HEK293 (cell line): ENCODE data around the gene KXD1.
A peak's percentile ranks its signal among the peaks of the same experiment; 100 is the strongest.
"Not testable (repeated sequence)": the region's sequence is repeated elsewhere in the genome, so short reads cannot be mapped to it uniquely, and the experiment has no call there.

Experiments used
- CTCF ChIA-PET: fragments of 350-600 bp; formaldehyde crosslinking; extraction: SDS; loops from one replicate; lab custom pipeline; 2021; ENCODE audit warnings: antibody characterized with exemption; lab: Yijun Ruan, JAX
- POLR2A ChIA-PET: fragments of 300-600 bp; formaldehyde crosslinking; extraction: SDS; loops from one replicate; lab custom pipeline; 2020; ENCODE audit warnings: antibody characterized with exemption, inconsistent platforms; lab: Yijun Ruan, JAX
- H3K27ac ChIP-seq: fragments of 200-500 bp; sonication (Bioruptor generic); 2 replicates; pipeline ENCODE4 v1.5.1; 2014; ENCODE audit warnings: low read depth, low read length, control low read depth, inconsistent platforms; ENCODE audit errors: extremely low read depth
- H3K36me3 ChIP-seq, 2 experiments: fragments of 200-500 bp in 1 of 2; sonication (Bioruptor generic) in 1 of 2; 1 replicate in 1 of 2; 2 replicates in 1 of 2; pipeline ENCODE4 v1.5.1; 2014 to 2017; ENCODE audit warnings: inconsistent platforms in 2 of 2, low read length in 2 of 2; ENCODE audit not compliant: control insufficient read depth in 2 of 2, insufficient read depth in 1 of 2
- H3K4me1 ChIP-seq: fragments of 200-500 bp; sonication (Bioruptor generic); 2 replicates; pipeline ENCODE4 v1.5.1; 2014; ENCODE audit warnings: mild to moderate bottlenecking, low read length, inconsistent platforms; ENCODE audit not compliant: control insufficient read depth, insufficient read depth
- H3K4me3 ChIP-seq: 2 replicates; pipeline ENCODE4 v1.5.1; 2011; ENCODE audit warnings: low read depth, mild to moderate bottlenecking, control low read depth, low read length, moderate library complexity
- H3K9me3 ChIP-seq: fragments of 200-500 bp; sonication (Bioruptor generic); 2 replicates; pipeline ENCODE4 v1.5.1; 2014; ENCODE audit warnings: low read depth, low read length, inconsistent platforms; ENCODE audit not compliant: control insufficient read depth, insufficient read depth
- BCL11A ChIP-seq: fragments of 450-650 bp; formaldehyde crosslinking; IDR thresholded peaks from 2 replicates; pipeline ENCODE4 v1.5.1; 2016; ENCODE audit warnings: low read depth, missing biosample characterization, missing genetic modification characterization
- KLF16 ChIP-seq: fragments of 450-650 bp; formaldehyde crosslinking; IDR thresholded peaks from 2 replicates; pipeline ENCODE4 v1.5.1; 2017; ENCODE audit warnings: missing biosample characterization, missing genetic modification characterization
- YY1 ChIP-seq: fragments of 450-650 bp; formaldehyde crosslinking; IDR thresholded peaks from 2 replicates; pipeline ENCODE4 v1.5.1; 2018; ENCODE audit warnings: missing biosample characterization, missing genetic modification characterization
- YY2 ChIP-seq: fragments of 450-650 bp; formaldehyde crosslinking; IDR thresholded peaks from 2 replicates; pipeline ENCODE4 v1.5.1; 2016; ENCODE audit warnings: missing biosample characterization, missing genetic modification characterization
- ZNF121 ChIP-seq: fragments of 450-650 bp; formaldehyde crosslinking; IDR thresholded peaks from 2 replicates; pipeline ENCODE4 v1.5.1; 2016; ENCODE audit warnings: missing biosample characterization, missing genetic modification characterization
- ZNF24 ChIP-seq: fragments of 450-650 bp; formaldehyde crosslinking; IDR thresholded peaks from 2 replicates; pipeline ENCODE4 v1.5.1; 2016; ENCODE audit warnings: missing biosample characterization, missing genetic modification characterization
- ZNF341 ChIP-seq: fragments of 450-650 bp; formaldehyde crosslinking; IDR thresholded peaks from 2 replicates; pipeline ENCODE4; 2016; ENCODE audit warnings: low read depth, missing biosample characterization, missing genetic modification characterization
- ZNF501 ChIP-seq: fragments of 450-650 bp; formaldehyde crosslinking; IDR thresholded peaks from 2 replicates; pipeline ENCODE4 v1.5.1; 2016; ENCODE audit warnings: missing biosample characterization, missing genetic modification characterization
- ZNF600 ChIP-seq: fragments of 450-650 bp; formaldehyde crosslinking; IDR thresholded peaks from 2 replicates; pipeline ENCODE4 v1.5.1; 2016; ENCODE audit warnings: missing biosample characterization, missing genetic modification characterization
- ZNF664 ChIP-seq: fragments of 450-650 bp; formaldehyde crosslinking; IDR thresholded peaks from 2 replicates; pipeline ENCODE4 v1.5.1; 2016; ENCODE audit warnings: missing biosample characterization, missing genetic modification characterization
- ZNF76 ChIP-seq: fragments of 450-650 bp; formaldehyde crosslinking; IDR thresholded peaks from 2 replicates; pipeline ENCODE4; 2016; ENCODE audit warnings: low read depth, missing biosample characterization, missing genetic modification characterization, borderline replicate concordance
- ZNF785 ChIP-seq: fragments of 450-650 bp; formaldehyde crosslinking; IDR thresholded peaks from 2 replicates; pipeline ENCODE4 v1.5.1; 2016; ENCODE audit warnings: missing biosample characterization, missing genetic modification characterization
- ZSCAN16 ChIP-seq: fragments of 450-650 bp; formaldehyde crosslinking; IDR thresholded peaks from 2 replicates; pipeline ENCODE4 v1.5.1; 2016; ENCODE audit warnings: missing biosample characterization, missing genetic modification characterization
- TF ChIP-seq, protein P1 (sequence below): fragments of 450-650 bp; formaldehyde crosslinking; conservative IDR thresholded peaks from 2 replicates; pipeline ENCODE4 v1.5.1; 2016; ENCODE audit warnings: low read depth, missing biosample characterization, missing genetic modification characterization
- TF ChIP-seq, protein P2 (sequence below): fragments of 450-650 bp; formaldehyde crosslinking; IDR thresholded peaks from 2 replicates; pipeline ENCODE4 v1.5.1; 2016; ENCODE audit warnings: missing biosample characterization, missing genetic modification characterization
- TF ChIP-seq, protein P3 (sequence below): fragments of 450-650 bp; formaldehyde crosslinking; IDR thresholded peaks from 2 replicates; pipeline ENCODE4 v1.5.1; 2016; ENCODE audit warnings: missing biosample characterization, missing genetic modification characterization
- TF ChIP-seq, protein P4 (sequence below): fragments of 450-650 bp; formaldehyde crosslinking; IDR thresholded peaks from 2 replicates; pipeline ENCODE4 v1.5.1; 2016; ENCODE audit warnings: missing biosample characterization, missing genetic modification characterization
- TF ChIP-seq, protein P5 (sequence below): fragments of 450-650 bp; formaldehyde crosslinking; IDR thresholded peaks from 2 replicates; pipeline ENCODE4 v1.5.1; 2016; ENCODE audit warnings: missing biosample characterization, missing genetic modification characterization

Gene KXD1

DNA sequence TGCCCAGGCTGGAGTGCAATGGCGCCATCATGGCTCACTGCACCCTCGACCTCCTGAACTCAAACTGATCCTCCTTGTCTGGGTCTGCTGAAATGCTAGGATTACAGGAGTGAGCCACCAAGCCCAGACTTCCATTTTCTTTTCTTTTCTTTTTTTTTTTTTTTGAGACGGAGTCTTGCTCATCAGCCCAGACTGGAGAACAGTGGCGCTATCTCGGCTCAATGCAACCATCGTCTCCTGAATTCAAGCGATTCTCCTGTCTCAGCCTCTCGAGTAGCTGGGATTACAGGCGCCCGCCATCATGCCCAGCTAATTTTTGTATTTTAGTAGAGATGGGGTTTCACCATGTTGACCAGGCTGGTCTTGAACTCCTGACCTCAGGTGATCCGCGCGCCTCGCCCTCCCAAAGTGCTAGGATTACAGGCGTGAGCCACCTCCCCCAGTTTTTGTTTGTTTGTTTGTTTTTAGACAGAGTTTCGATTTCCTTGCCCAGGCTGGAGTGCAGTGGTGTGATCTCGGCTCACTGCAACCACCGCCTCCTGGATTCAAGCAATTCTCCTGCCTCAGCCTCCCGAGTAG, 34.7 kb upstream of the KXD1 start:
- H3K27ac ChIP-seq: 0 out of 2 replicates have a peak overlapping the region, but pooled peaks have one; percentile 25
- H3K4me3 ChIP-seq: peak overlapping the region; percentile 11; the same call in 1 of the 2 replicates
- H3K4me1 ChIP-seq, H3K9me3 ChIP-seq, H3K36me3 ChIP-seq: not testable (repeated sequence)
- ChIA-PET POLR2A (interaction anchor here (0.5 to 2.7 kb wide), 6 partner anchors 15 to 397 kb away, joined by 3 to 15 read pairs (median 4); partner anchors contain the start of genes COPE, DDX49, KXD1 and REX1BD), CTCF (interaction anchor here (0.6 to 1.2 kb wide), 5 partner anchors 20 to 168 kb away, joined by 3 to 4 read pairs (median 3); no protein-coding TSS in a partner anchor)
- TF ChIP-seq ZNF341 (tag by site-specific recombination) (0 out of 2 replicates have a peak, but pooled peaks have one; percentile 8), ZNF501 (tag by site-specific recombination) (0 out of 2 replicates have a peak, but pooled peaks have one; percentile 1), ZNF785 (0 out of 2 replicates have a peak, but pooled peaks have one; percentile 51), ZNF600 (tag by site-specific recombination) (0 out of 2 replicates have a peak, but pooled peaks have one; percentile 73), ZNF664 (tag by site-specific recombination) (0 out of 2 replicates have a peak, but pooled peaks have one; percentile 15), ZNF121 (tag by site-specific recombination) (peak; percentile 100), ZSCAN16 (0 out of 2 replicates have a peak, but pooled peaks have one; percentile 34), YY2 (tag by site-specific recombination) (peak; percentile 60), ZNF24 (0 out of 2 replicates have a peak, but pooled peaks have one; percentile 22), KLF16 (tag by site-specific recombination) (0 out of 2 replicates have a peak, but pooled peaks have one; percentile 4), ZNF76 (tag by site-specific recombination) (0 out of 2 replicates have a peak, but pooled peaks have one; percentile 6), YY1 (tag by site-specific recombination) (peak; percentile 74; the same call in 1 of the 2 replicates), BCL11A (0 out of 2 replicates have a peak, but pooled peaks have one; percentile 7)
- TF ChIP-seq, protein P1, sequence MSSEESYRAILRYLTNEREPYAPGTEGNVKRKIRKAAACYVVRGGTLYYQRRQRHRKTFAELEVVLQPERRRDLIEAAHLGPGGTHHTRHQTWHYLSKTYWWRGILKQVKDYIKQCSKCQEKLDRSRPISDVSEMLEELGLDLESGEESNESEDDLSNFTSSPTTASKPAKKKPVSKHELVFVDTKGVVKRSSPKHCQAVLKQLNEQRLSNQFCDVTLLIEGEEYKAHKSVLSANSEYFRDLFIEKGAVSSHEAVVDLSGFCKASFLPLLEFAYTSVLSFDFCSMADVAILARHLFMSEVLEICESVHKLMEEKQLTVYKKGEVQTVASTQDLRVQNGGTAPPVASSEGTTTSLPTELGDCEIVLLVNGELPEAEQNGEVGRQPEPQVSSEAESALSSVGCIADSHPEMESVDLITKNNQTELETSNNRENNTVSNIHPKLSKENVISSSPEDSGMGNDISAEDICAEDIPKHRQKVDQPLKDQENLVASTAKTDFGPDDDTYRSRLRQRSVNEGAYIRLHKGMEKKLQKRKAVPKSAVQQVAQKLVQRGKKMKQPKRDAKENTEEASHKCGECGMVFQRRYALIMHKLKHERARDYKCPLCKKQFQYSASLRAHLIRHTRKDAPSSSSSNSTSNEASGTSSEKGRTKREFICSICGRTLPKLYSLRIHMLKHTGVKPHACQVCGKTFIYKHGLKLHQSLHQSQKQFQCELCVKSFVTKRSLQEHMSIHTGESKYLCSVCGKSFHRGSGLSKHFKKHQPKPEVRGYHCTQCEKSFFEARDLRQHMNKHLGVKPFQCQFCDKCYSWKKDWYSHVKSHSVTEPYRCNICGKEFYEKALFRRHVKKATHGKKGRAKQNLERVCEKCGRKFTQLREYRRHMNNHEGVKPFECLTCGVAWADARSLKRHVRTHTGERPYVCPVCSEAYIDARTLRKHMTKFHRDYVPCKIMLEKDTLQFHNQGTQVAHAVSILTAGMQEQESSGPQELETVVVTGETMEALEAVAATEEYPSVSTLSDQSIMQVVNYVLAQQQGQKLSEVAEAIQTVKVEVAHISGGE (tag by site-specific recombination): 0 out of 2 replicates have a peak, but pooled peaks have one; percentile 8
- TF ChIP-seq, protein P2, sequence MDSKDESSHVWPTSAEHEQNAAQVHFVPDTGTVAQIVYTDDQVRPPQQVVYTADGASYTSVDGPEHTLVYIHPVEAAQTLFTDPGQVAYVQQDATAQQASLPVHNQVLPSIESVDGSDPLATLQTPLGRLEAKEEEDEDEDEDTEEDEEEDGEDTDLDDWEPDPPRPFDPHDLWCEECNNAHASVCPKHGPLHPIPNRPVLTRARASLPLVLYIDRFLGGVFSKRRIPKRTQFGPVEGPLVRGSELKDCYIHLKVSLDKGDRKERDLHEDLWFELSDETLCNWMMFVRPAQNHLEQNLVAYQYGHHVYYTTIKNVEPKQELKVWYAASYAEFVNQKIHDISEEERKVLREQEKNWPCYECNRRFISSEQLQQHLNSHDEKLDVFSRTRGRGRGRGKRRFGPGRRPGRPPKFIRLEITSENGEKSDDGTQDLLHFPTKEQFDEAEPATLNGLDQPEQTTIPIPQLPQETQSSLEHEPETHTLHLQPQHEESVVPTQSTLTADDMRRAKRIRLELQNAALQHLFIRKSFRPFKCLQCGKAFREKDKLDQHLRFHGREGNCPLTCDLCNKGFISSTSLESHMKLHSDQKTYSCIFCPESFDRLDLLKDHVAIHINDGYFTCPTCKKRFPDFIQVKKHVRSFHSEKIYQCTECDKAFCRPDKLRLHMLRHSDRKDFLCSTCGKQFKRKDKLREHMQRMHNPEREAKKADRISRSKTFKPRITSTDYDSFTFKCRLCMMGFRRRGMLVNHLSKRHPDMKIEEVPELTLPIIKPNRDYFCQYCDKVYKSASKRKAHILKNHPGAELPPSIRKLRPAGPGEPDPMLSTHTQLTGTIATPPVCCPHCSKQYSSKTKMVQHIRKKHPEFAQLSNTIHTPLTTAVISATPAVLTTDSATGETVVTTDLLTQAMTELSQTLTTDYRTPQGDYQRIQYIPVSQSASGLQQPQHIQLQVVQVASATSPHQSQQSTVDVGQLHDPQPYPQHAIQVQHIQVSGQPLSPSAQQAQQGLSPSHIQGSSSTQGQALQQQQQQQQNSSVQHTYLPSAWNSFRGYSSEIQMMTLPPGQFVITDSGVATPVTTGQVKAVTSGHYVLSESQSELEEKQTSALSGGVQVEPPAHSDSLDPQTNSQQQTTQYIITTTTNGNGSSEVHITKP: peak; percentile 6; the same call in 1 of the 2 replicates
- TF ChIP-seq, protein P3, sequence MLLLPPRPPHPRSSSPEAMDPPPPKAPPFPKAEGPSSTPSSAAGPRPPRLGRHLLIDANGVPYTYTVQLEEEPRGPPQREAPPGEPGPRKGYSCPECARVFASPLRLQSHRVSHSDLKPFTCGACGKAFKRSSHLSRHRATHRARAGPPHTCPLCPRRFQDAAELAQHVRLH (tag by site-specific recombination): peak; percentile 96; the same call in 1 of the 2 replicates
- TF ChIP-seq, protein P4, sequence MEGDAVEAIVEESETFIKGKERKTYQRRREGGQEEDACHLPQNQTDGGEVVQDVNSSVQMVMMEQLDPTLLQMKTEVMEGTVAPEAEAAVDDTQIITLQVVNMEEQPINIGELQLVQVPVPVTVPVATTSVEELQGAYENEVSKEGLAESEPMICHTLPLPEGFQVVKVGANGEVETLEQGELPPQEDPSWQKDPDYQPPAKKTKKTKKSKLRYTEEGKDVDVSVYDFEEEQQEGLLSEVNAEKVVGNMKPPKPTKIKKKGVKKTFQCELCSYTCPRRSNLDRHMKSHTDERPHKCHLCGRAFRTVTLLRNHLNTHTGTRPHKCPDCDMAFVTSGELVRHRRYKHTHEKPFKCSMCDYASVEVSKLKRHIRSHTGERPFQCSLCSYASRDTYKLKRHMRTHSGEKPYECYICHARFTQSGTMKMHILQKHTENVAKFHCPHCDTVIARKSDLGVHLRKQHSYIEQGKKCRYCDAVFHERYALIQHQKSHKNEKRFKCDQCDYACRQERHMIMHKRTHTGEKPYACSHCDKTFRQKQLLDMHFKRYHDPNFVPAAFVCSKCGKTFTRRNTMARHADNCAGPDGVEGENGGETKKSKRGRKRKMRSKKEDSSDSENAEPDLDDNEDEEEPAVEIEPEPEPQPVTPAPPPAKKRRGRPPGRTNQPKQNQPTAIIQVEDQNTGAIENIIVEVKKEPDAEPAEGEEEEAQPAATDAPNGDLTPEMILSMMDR (tag by site-specific recombination): peak; percentile 66; the same call in 1 of the 2 replicates
- TF ChIP-seq, protein P5, sequence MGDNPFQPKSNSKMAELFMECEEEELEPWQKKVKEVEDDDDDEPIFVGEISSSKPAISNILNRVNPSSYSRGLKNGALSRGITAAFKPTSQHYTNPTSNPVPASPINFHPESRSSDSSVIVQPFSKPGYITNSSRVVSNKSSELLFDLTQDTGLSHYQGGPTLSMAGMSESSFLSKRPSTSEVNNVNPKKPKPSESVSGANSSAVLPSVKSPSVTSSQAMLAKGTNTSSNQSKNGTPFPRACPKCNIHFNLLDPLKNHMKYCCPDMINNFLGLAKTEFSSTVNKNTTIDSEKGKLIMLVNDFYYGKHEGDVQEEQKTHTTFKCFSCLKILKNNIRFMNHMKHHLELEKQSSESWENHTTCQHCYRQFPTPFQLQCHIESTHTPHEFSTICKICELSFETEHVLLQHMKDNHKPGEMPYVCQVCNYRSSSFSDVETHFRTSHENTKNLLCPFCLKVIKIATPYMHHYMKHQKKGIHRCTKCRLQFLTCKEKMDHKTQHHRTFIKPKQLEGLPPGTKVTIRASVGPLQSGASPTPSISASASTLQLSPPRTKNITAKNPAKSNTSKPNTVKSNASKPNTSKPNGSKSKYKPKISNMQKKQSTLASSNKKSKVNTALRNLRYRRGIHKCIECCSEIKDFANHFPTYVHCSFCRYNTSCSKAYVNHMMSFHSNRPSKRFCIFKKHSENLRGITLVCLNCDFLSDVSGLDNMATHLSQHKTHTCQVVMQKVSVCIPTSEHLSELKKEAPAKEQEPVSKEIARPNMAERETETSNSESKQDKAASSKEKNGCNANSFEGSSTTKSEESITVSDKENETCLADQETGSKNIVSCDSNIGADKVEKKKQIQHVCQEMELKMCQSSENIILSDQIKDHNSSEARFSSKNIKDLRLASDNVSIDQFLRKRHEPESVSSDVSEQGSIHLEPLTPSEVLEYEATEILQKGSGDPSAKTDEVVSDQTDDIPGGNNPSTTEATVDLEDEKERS: peak; percentile 45; the same call in 1 of the 2 replicates
